Measurements from ENCODE around the gene BBS12.

Gene BBS12

DNA sequence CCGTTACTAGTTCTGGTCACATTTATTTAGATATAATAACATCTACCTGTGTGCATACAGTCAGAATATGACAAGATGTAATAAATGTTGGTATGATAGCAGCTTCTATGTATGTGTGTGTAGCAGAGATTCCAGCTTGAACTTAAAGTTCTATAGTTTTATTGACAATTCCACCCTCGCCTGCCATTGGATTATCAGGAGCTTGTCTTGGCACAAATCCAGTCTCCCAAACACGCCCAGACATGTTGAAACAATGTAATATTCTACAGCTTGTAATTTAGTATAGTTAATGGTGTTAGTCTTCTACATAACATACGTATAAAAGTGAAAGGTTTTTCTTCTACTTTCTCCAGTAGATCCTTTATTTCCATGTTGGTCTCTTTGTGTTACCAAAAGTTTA, 44.4 kb downstream of the BBS12 start:
- H2BK120ac ChIP-seq (ENCODE audit: low read depth, low read length) = no peak overlapping the region
- no peak overlapping the region for H3K9ac ChIP-seq (ENCODE audit: low read length)
- H3K4ac ChIP-seq (ENCODE audit: low read depth, low read length) = no peak overlapping the region
- DNase-seq = no peak
- H3K18ac ChIP-seq (ENCODE audit: low read length) = no peak overlapping the region
- no peaks in the 10 kb centered on the region for H3K36me3 ChIP-seq (ENCODE audit: control insufficient read depth, insufficient read depth, low read length)
- H3K23ac ChIP-seq (ENCODE audit: low read length) = no peak overlapping the region
- H3K4me2 ChIP-seq (ENCODE audit: low read length) = no peak overlapping the region
- WGBS (ENCODE audit: extremely low coverage, insufficient coverage, low lambda C conversion rate) = no CpG with 5 or more reads among the region's 4 CpGs
- H3K4me1 ChIP-seq (ENCODE audit: control insufficient read depth, low read depth, low read length) = peaks cover 1% of the 10 kb centered on the region
- no peaks in the 10 kb centered on the region for H3K79me1 ChIP-seq (ENCODE audit: low read length)
- H2BK5ac ChIP-seq (ENCODE audit: low read length) = no peak overlapping the region
- no peaks in the 10 kb centered on the region for H3K27me3 ChIP-seq (ENCODE audit: insufficient read depth, low read length, poor library complexity)
- no peaks in the 10 kb centered on the region for H3K79me2 ChIP-seq (ENCODE audit: control insufficient read depth, insufficient read depth, low read length)
- H4K5ac ChIP-seq (ENCODE audit: low read length) = no peak overlapping the region
- no peak overlapping the region for H3K4me3 ChIP-seq (ENCODE audit: low read length)
- H2AK5ac ChIP-seq (ENCODE audit: low read length) = no peak overlapping the region
- no peak overlapping the region for H3K56ac ChIP-seq (ENCODE audit: low read length)
- no peak overlapping the region for H4K8ac ChIP-seq (ENCODE audit: low read depth, low read length)
- no peak overlapping the region for H2BK15ac ChIP-seq (replicated peaks; ENCODE audit: low read depth)
- no peak overlapping the region for H3K27ac ChIP-seq (ENCODE audit: low read depth, low read length)

DNA sequence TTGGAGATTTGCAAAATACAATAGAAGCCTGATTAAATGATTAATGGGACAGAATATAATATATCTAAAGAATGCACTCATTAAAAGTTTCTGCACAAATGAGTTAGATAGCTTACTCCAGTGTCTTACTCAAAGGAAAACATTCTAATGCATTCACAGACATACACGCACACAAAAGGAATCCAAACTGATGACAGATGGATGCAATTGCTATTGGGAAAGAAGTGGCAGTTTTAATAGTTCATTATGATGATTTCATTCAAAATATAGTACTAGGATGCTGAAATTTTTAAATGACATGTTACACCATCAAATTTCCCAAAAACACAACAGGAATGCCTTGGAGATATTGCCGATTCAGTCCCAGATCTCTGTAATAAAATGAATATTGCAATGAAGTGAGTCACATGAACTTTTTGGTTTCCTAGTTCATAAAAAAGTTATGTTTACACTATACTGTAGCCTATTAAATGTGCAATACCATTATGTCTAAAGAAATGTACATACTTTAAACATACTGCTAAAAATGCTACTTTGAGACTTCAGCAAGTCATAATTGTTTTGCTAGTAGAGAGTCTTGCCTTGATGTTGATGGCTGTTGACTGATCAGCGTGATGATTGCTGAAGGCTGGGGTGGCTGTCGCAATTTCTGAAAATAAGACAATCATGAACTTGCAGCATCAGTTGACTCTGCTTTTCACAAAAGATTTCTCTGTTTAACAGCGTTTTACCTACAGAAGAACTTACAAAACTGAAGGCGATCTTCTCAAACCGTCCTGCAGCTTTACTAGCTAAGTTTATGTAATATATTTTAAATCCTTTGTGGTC, 45.6 kb downstream of the BBS12 start:
- no peak for DNase-seq
- H3K9ac ChIP-seq (ENCODE audit: low read length) = no peak overlapping the region
- H2AK5ac ChIP-seq (ENCODE audit: low read length) = no peak overlapping the region
- H3K18ac ChIP-seq (ENCODE audit: low read length) = no peak overlapping the region
- H3K4me1 ChIP-seq (ENCODE audit: control insufficient read depth, low read depth, low read length) = peaks cover 1% of the 10 kb centered on the region
- no CpG with 5 or more reads among the region's 7 CpGs for whole genome bisulfite sequencing (ENCODE audit: extremely low coverage, insufficient coverage, low lambda C conversion rate)
- H3K23ac ChIP-seq (ENCODE audit: low read length) = no peak overlapping the region
- H3K4me2 ChIP-seq (ENCODE audit: low read length) = no peak overlapping the region
- no peaks in the 10 kb centered on the region for H3K36me3 ChIP-seq (ENCODE audit: control insufficient read depth, insufficient read depth, low read length)
- no peak overlapping the region for H3K27ac ChIP-seq (ENCODE audit: low read depth, low read length)
- H3K4ac ChIP-seq (ENCODE audit: low read depth, low read length) = no peak overlapping the region
- no peaks in the 10 kb centered on the region for H3K79me1 ChIP-seq (ENCODE audit: low read length)
- H2BK120ac ChIP-seq (ENCODE audit: low read depth, low read length) = no peak overlapping the region
- no peak overlapping the region for H2BK5ac ChIP-seq (ENCODE audit: low read length)
- H4K8ac ChIP-seq (ENCODE audit: low read depth, low read length) = no peak overlapping the region
- no peaks in the 10 kb centered on the region for H3K27me3 ChIP-seq (ENCODE audit: insufficient read depth, low read length, poor library complexity)
- H3K4me3 ChIP-seq (ENCODE audit: low read length) = no peak overlapping the region
- H3K56ac ChIP-seq (ENCODE audit: low read length) = no peak overlapping the region
- H2BK15ac ChIP-seq (replicated peaks; ENCODE audit: low read depth) = no peak overlapping the region
- H3K79me2 ChIP-seq (ENCODE audit: control insufficient read depth, insufficient read depth, low read length) = no peaks in the 10 kb centered on the region
- H4K5ac ChIP-seq (ENCODE audit: low read length) = no peak overlapping the region

DNA sequence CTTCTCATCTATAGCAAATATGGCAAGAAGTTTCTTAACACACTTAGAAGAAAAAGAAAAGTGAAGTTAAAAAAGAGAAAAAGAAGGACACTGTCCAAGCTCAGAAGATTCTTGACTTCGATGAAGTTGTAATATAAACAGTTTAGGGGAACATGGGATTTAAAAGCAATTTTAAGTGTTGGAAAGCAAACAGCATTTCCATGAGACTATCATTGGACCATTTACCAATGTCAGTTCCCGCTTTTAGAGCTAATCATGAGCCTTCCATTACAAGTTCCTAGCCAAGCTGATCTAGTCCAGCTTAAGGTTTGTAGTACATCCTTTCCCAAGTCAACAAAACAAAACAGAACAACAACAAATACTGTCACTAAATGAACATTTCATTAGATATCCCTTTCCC, 49.0 kb downstream of the BBS12 start:
- H2BK5ac ChIP-seq (ENCODE audit: low read length) = no peak overlapping the region
- no peak overlapping the region for H2AK5ac ChIP-seq (ENCODE audit: low read length)
- H3K27me3 ChIP-seq (ENCODE audit: insufficient read depth, low read length, poor library complexity) = no peaks in the 10 kb centered on the region
- no CpG with 5 or more reads among the region's 2 CpGs for WGBS (ENCODE audit: extremely low coverage, insufficient coverage, low lambda C conversion rate)
- no peaks in the 10 kb centered on the region for H3K79me1 ChIP-seq (ENCODE audit: low read length)
- no peak overlapping the region for H3K4ac ChIP-seq (ENCODE audit: low read depth, low read length)
- H3K4me1 ChIP-seq (ENCODE audit: control insufficient read depth, low read depth, low read length) = peaks cover 7% of the 10 kb centered on the region
- no peak overlapping the region for H3K18ac ChIP-seq (ENCODE audit: low read length)
- no peak overlapping the region for H3K4me2 ChIP-seq (ENCODE audit: low read length)
- no peak overlapping the region for H3K9ac ChIP-seq (ENCODE audit: low read length)
- H3K36me3 ChIP-seq (ENCODE audit: control insufficient read depth, insufficient read depth, low read length) = no peaks in the 10 kb centered on the region
- H4K5ac ChIP-seq (ENCODE audit: low read length) = no peak overlapping the region
- H3K79me2 ChIP-seq (ENCODE audit: control insufficient read depth, insufficient read depth, low read length) = no peaks in the 10 kb centered on the region
- H3K27ac ChIP-seq (ENCODE audit: low read depth, low read length) = no peak overlapping the region
- no peak overlapping the region for H4K8ac ChIP-seq (ENCODE audit: low read depth, low read length)
- no peak for DNase-seq
- no peak overlapping the region for H3K4me3 ChIP-seq (ENCODE audit: low read length)
- no peak overlapping the region for H3K23ac ChIP-seq (ENCODE audit: low read length)
- no peak overlapping the region for H2BK15ac ChIP-seq (replicated peaks; ENCODE audit: low read depth)
- H3K56ac ChIP-seq (ENCODE audit: low read length) = peak overlapping the region; percentile 10
- H2BK120ac ChIP-seq (ENCODE audit: low read depth, low read length) = no peak overlapping the region

DNA sequence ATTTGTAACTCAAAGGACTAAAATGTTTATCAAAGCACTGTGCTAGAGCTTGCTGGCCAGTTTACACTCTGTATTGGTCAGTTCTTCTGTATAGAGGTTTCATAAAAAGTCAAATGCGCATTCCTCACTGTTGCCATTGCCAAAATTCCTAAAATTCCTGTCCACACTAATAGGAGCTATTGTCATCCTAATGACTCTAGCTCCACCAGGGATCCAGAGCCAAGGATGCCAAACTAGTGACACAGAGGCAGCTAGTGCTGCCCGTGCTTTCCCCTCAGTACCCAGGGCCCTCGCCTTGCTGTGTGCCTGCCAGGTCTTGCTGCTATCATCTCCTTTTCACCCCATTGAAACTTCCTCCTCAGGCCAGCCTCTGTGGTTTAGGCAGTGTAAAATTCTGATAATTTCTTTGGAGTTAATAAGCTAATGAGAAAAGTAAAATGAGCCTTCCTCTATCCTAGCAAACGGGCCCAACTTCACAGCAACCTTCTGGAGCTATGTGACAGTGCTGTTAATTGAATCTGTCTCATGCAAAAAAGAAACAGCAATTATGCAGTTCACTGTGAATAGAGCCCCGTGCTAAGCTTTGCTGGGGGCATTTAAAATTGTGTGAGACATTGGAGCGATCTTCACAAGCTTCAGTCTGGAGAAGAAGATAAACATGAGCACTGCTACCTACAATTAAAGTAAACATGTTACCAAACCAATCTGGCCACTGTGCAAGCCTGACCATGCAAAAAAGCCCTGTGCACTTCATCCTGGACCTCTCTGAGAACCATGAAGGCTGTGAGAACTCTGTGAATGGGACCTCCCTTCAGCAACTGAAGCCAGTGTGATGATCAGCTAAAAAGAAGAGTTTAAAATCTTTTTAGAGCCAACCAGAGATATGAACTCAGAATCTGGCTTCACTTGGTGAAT, 51.1 kb downstream of the BBS12 start:
- Histone ChIP-seq H2BK15ac (replicated peaks; ENCODE audit: low read depth) (peak overlapping the region; percentile 74), H4K8ac (ENCODE audit: low read depth, low read length) (no peak overlapping the region), H3K27me3 (ENCODE audit: insufficient read depth, low read length, poor library complexity) (no peaks in the 10 kb centered on the region), H3K9ac (ENCODE audit: low read length) (peak overlapping the region; percentile 5), H3K23ac (ENCODE audit: low read length) (no peak overlapping the region), H3K4me1 (ENCODE audit: control insufficient read depth, low read depth, low read length) (peaks cover 9% of the 10 kb centered on the region), H3K27ac (ENCODE audit: low read depth, low read length) (peak overlapping the region; percentile 83), H3K56ac (ENCODE audit: low read length) (peak overlapping the region; percentile 54), H2BK5ac (ENCODE audit: low read length) (peak overlapping the region; percentile 48), H4K5ac (ENCODE audit: low read length) (no peak overlapping the region), H3K4ac (ENCODE audit: low read depth, low read length) (no peak overlapping the region), H2BK120ac (ENCODE audit: low read depth, low read length) (peak overlapping the region; percentile 73), H3K79me2 (ENCODE audit: control insufficient read depth, insufficient read depth, low read length) (no peaks in the 10 kb centered on the region), H3K36me3 (ENCODE audit: control insufficient read depth, insufficient read depth, low read length) (no peaks in the 10 kb centered on the region), H2AK5ac (ENCODE audit: low read length) (no peak overlapping the region), H3K18ac (ENCODE audit: low read length) (peak overlapping the region; percentile 90), H3K4me3 (ENCODE audit: low read length) (no peak overlapping the region), H3K4me2 (ENCODE audit: low read length) (no peak overlapping the region), H3K79me1 (ENCODE audit: low read length) (no peaks in the 10 kb centered on the region)
- peak; percentile 99 for DNase-seq
- no CpG with 5 or more reads among the region's 6 CpGs for WGBS (ENCODE audit: extremely low coverage, insufficient coverage, low lambda C conversion rate)

DNA sequence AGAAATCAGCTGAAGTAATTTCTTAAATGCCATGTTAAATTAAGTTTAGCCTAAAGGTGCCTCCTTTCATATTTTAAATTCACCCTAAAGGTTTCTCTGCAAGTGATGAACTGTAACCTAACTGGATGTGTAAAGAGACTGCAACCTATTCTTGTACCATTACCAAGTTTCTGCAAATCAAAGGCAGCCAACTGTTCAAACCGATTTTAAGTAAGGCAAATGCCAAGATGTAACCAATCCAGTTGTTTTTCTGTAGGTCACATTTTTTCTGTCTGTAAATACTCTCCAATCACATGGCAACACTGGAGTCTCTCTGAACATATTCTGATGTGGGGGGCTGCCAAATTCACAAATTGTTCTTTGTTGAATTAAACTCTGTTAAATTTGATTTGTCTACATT, 51.8 kb downstream of the BBS12 start:
- no CpG with 5 or more reads among the region's 1 CpG for WGBS (ENCODE audit: extremely low coverage, insufficient coverage, low lambda C conversion rate)
- Histone ChIP-seq H3K4me3 (ENCODE audit: low read length) (no peak overlapping the region), H3K79me1 (ENCODE audit: low read length) (no peaks in the 10 kb centered on the region), H3K79me2 (ENCODE audit: control insufficient read depth, insufficient read depth, low read length) (no peaks in the 10 kb centered on the region), H3K27ac (ENCODE audit: low read depth, low read length) (peak overlapping the region; percentile 83), H3K4me2 (ENCODE audit: low read length) (no peak overlapping the region), H4K5ac (ENCODE audit: low read length) (no peak overlapping the region), H3K36me3 (ENCODE audit: control insufficient read depth, insufficient read depth, low read length) (no peaks in the 10 kb centered on the region), H4K8ac (ENCODE audit: low read depth, low read length) (no peak overlapping the region), H3K56ac (ENCODE audit: low read length) (no peak overlapping the region), H3K4me1 (ENCODE audit: control insufficient read depth, low read depth, low read length) (peaks cover 9% of the 10 kb centered on the region), H2BK5ac (ENCODE audit: low read length) (no peak overlapping the region), H3K27me3 (ENCODE audit: insufficient read depth, low read length, poor library complexity) (no peaks in the 10 kb centered on the region), H2BK120ac (ENCODE audit: low read depth, low read length) (peak overlapping the region; percentile 73), H3K23ac (ENCODE audit: low read length) (no peak overlapping the region), H2AK5ac (ENCODE audit: low read length) (no peak overlapping the region), H3K4ac (ENCODE audit: low read depth, low read length) (no peak overlapping the region), H2BK15ac (replicated peaks; ENCODE audit: low read depth) (peak overlapping the region; percentile 74), H3K18ac (ENCODE audit: low read length) (peak overlapping the region; percentile 90), H3K9ac (ENCODE audit: low read length) (no peak overlapping the region)
- DNase-seq = no peak

Measured in mesendoderm (in vitro differentiated cells).